Liver (tissue), 9 donors: ENCODE measurements around the gene ZNF189. TPM values are rescaled to one million over a fixed set of nuclear protein-coding genes. Genes with fewer than 3 reads are reported as not detected.
A peak's percentile ranks its signal among the peaks of the same experiment; 100 is the strongest.

Experiments used
- DNase-seq: peaks from one replicate; pipeline ENCODE4 v3.0.0-alpha.2; 2017; ENCODE audit warnings: low spot score
- H3K27ac ChIP-seq, 2 donors: one replicate each; pipeline ENCODE4 v1.7.0; 2013; ENCODE audit warnings: inconsistent platforms in 2 of 2, low read length in 2 of 2, control low read depth in 1 of 2, low read depth in 1 of 2, mild to moderate bottlenecking in 1 of 2
- H3K27me3 ChIP-seq, 4 donors: one replicate each; pipeline versions ENCODE4 v1.6.1 to v1.7.0; 2013; ENCODE audit warnings: low read length in 3 of 4, inconsistent platforms in 1 of 4, mild to moderate bottlenecking in 1 of 4, moderate library complexity in 1 of 4; ENCODE audit not compliant: control insufficient read depth in 4 of 4, insufficient read depth in 4 of 4
- H3K36me3 ChIP-seq, 4 donors: one replicate each; pipeline versions ENCODE4 v1.6.1 to v1.7.0; 2013; ENCODE audit warnings: low read length in 3 of 4, mild to moderate bottlenecking in 3 of 4, low read depth in 1 of 4, moderate library complexity in 1 of 4; ENCODE audit not compliant: control insufficient read depth in 4 of 4, insufficient read depth in 3 of 4
- H3K4me1 ChIP-seq, 4 donors: one replicate each; pipeline versions ENCODE4 v1.6.1 to v1.7.0; 2013; ENCODE audit warnings: low read length in 3 of 4, mild to moderate bottlenecking in 3 of 4, moderate library complexity in 1 of 4; ENCODE audit not compliant: control insufficient read depth in 4 of 4, insufficient read depth in 4 of 4
- H3K4me3 ChIP-seq, 3 donors: one replicate each; pipeline versions ENCODE4 v1.6.1 to v1.7.0; 2013; ENCODE audit warnings: low read length in 3 of 3, control low read depth in 1 of 3, low read depth in 1 of 3, mild to moderate bottlenecking in 1 of 3
- H3K9ac ChIP-seq, 2 donors: one replicate each; pipeline ENCODE4 v1.7.0; 2013; ENCODE audit warnings: low read length in 2 of 2, mild to moderate bottlenecking in 2 of 2, moderate library complexity in 2 of 2, control low read depth in 1 of 2, low read depth in 1 of 2
- H3K9me3 ChIP-seq, 4 donors: one replicate each; pipeline versions ENCODE4 v1.6.1 to v1.7.0; 2013; ENCODE audit warnings: low read length in 3 of 4; ENCODE audit not compliant: control insufficient read depth in 4 of 4
- ATF3 ChIP-seq: IDR thresholded peaks from 2 replicates; pipeline ENCODE4 v1.6.1; 2016; ENCODE audit warnings: antibody characterized with exemption
- EGR1 ChIP-seq, 2 donors: IDR thresholded peaks; 2 replicates each; pipeline ENCODE4 v1.6.1; 2016 to 2018; ENCODE audit warnings: antibody characterized with exemption in 2 of 2, low read depth in 2 of 2
- FOXA1 ChIP-seq: IDR thresholded peaks from 2 replicates; pipeline ENCODE4 v1.6.1; 2016; ENCODE audit warnings: antibody characterized with exemption
- FOXA2 ChIP-seq: IDR thresholded peaks from 2 replicates; pipeline ENCODE4 v1.6.1; 2016; ENCODE audit warnings: antibody characterized with exemption
- GABPA ChIP-seq, 2 donors: IDR thresholded peaks in 1 of 2; conservative IDR thresholded peaks in 1 of 2; 2 replicates each; pipeline ENCODE4 v1.6.1; 2016; ENCODE audit warnings: antibody characterized with exemption in 2 of 2, mild to moderate bottlenecking in 1 of 2, moderate library complexity in 1 of 2
- HNF4A ChIP-seq, 2 donors: conservative IDR thresholded peaks; 2 replicates each; pipeline ENCODE4 v1.6.1; 2016; ENCODE audit warnings: antibody characterized with exemption in 2 of 2, mild to moderate bottlenecking in 2 of 2
- HNF4G ChIP-seq: IDR thresholded peaks from 2 replicates; pipeline ENCODE4 v1.6.1; 2016; ENCODE audit warnings: antibody characterized with exemption
- JUND ChIP-seq, 2 donors: IDR thresholded peaks; 2 replicates each; pipeline ENCODE4 v1.6.1; 2016; ENCODE audit warnings: antibody characterized with exemption in 2 of 2
- NR2F2 ChIP-seq: IDR thresholded peaks from 2 replicates; pipeline ENCODE4 v1.6.1; 2016; ENCODE audit warnings: antibody characterized with exemption
- RAD21 ChIP-seq, 2 donors: IDR thresholded peaks; 2 replicates each; pipeline ENCODE4 v1.6.1; 2016; ENCODE audit warnings: antibody characterized with exemption in 2 of 2, mild to moderate bottlenecking in 2 of 2
- REST ChIP-seq: IDR thresholded peaks from 2 replicates; pipeline ENCODE4 v1.6.1; 2016; ENCODE audit warnings: antibody characterized with exemption, mild to moderate bottlenecking
- RXRA ChIP-seq, 2 donors: IDR thresholded peaks; 2 replicates each; pipeline ENCODE4 v1.6.1; 2017 to 2018; ENCODE audit warnings: antibody characterized with exemption in 2 of 2, mild to moderate bottlenecking in 1 of 2
- SP1 ChIP-seq: IDR thresholded peaks from 2 replicates; pipeline ENCODE4 v1.6.1; 2018; ENCODE audit warnings: antibody characterized with exemption, mild to moderate bottlenecking
- TAF1 ChIP-seq: conservative IDR thresholded peaks from 2 replicates; pipeline ENCODE4 v1.6.1; 2016; ENCODE audit warnings: antibody characterized with exemption, mild to moderate bottlenecking
- YY1 ChIP-seq: IDR thresholded peaks from 2 replicates; pipeline ENCODE4 v1.6.1; 2016; ENCODE audit warnings: antibody characterized with exemption, mild to moderate bottlenecking
- WGBS: extraction: QIAGEN DNeasy Blood & Tissue Kit; methylation state at CpG from one replicate; pipeline ENCODE4 v1.1.7; 2013; 5-methylcytosine and 5-hydroxymethylcytosine counted together
- polyA plus RNA-seq, 2 donors: library from polyadenylated mRNA; stranded (reverse) in 1 of 2; unstranded in 1 of 2; fragments of 200-250 nt in 1 of 2; fragments of >200 nt in 1 of 2; fragmentation: Nextera tagmentation in 1 of 2; extraction: Ambion mirVana in 1 of 2; gene quantifications; one replicate each; pipeline versions ENCODE4 v1.2.1 to v1.2.3, GENCODE V29; 2013 to 2015
- total RNA-seq, 2 donors: library from RNA; depleted of rRNA; stranded (reverse); fragments of >200 nt; gene quantifications; one replicate each; pipeline ENCODE4 v1.2.3, GENCODE V29; 2014
- TF ChIP-seq, protein P1 (sequence below): IDR thresholded peaks from 2 replicates; pipeline ENCODE4 v1.6.1; 2016; ENCODE audit warnings: antibody characterized with exemption
- TF ChIP-seq, protein P2 (sequence below): fragments of 150-350 bp; IDR thresholded peaks from 2 replicates; pipeline ENCODE4 v1.5.1; 2017; ENCODE audit warnings: improper control_type of control experiment, low read depth, low read length; ENCODE audit not compliant: missing input control
- TF ChIP-seq, protein P3 (sequence below): IDR thresholded peaks from 2 replicates; pipeline ENCODE4 v1.6.1; 2016; ENCODE audit warnings: antibody characterized with exemption
- donor health status: healthy.
- donor health status: healthy.
- donor health status: healthy.
- donor health status: healthy.
- donor health status: healthy.

Gene ZNF189
- total and polyA plus RNA-seq, 4 donors: 4.4 to 16.1 (median 8.3) TPM

- H3K4me1 ChIP-seq: peaks cover 0 to 40% (median 9%) of the 10 kb centered on the region in 4 donors
- WGBS: 48% methylated on average over 3 of the region's 3 CpGs
- peak overlapping the region; percentile 91 to 94 for H3K27ac ChIP-seq
- no peak overlapping the region for H3K4me3 ChIP-seq
- no peaks in the 10 kb centered on the region for H3K27me3 ChIP-seq
- H3K36me3 ChIP-seq: peaks cover 0 to 2% (median 0%) of the 10 kb centered on the region in 4 donors
- DNase-seq: no peak
- peak overlapping the region in 1 of 2 donors; percentile 49 for H3K9ac ChIP-seq
- no peaks in the 10 kb centered on the region for H3K9me3 ChIP-seq
- TF ChIP-seq RXRA (IDR thresholded peaks at IDR 0.05): no peak
- no peak for TF ChIP-seq SP1
- no peak for TF ChIP-seq REST
- no peak for TF ChIP-seq NR2F2
- no peak for TF ChIP-seq FOXA2
- no peak for TF ChIP-seq RAD21 (IDR thresholded peaks at IDR 0.05)
- no peak for TF ChIP-seq FOXA1
- no peak for TF ChIP-seq EGR1 (IDR thresholded peaks at IDR 0.05; ENCODE audit: low read depth in 2 of 2)
- no peak for TF ChIP-seq YY1
- TF ChIP-seq, protein P1, sequence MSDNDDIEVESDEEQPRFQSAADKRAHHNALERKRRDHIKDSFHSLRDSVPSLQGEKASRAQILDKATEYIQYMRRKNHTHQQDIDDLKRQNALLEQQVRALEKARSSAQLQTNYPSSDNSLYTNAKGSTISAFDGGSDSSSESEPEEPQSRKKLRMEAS: no peak
- no peak for TF ChIP-seq TAF1
- TF ChIP-seq, protein P2, sequence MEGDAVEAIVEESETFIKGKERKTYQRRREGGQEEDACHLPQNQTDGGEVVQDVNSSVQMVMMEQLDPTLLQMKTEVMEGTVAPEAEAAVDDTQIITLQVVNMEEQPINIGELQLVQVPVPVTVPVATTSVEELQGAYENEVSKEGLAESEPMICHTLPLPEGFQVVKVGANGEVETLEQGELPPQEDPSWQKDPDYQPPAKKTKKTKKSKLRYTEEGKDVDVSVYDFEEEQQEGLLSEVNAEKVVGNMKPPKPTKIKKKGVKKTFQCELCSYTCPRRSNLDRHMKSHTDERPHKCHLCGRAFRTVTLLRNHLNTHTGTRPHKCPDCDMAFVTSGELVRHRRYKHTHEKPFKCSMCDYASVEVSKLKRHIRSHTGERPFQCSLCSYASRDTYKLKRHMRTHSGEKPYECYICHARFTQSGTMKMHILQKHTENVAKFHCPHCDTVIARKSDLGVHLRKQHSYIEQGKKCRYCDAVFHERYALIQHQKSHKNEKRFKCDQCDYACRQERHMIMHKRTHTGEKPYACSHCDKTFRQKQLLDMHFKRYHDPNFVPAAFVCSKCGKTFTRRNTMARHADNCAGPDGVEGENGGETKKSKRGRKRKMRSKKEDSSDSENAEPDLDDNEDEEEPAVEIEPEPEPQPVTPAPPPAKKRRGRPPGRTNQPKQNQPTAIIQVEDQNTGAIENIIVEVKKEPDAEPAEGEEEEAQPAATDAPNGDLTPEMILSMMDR: no peak
- TF ChIP-seq HNF4A (conservative IDR thresholded peaks at IDR 0.05): no peak
These were observed 39.9 kb downstream of the ZNF189 start for GRCh38 chr9:101438523-101438922.

DNA sequence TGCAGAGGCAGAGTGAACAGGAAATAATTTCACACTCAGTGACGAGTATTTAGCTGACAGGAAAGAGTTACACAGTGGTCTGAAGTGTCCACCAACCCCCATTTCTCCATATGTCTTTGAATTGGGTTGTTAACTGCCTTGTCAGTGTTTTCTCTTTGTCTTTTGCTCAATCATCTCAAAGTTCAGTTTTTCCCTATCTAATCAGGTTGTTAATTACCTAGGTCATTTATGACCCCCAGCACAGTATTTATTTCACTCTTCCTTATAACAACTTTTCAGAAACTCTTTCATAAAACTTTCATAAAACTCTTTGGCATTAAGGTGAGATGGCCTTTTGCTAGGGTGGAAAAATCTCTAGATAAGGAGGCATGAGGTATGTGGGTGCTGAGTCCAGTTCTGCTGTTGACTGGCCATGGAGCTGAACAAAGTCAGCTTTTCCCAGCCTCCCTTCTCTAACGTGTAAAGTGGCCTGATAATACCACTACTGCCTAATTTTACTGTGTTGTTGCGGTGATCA, 42.1 kb downstream of the ZNF189 start:
- Histone ChIP-seq H3K4me3 (peak overlapping the region; percentile 12 to 57 (median 52)), H3K4me1 (peaks cover 4 to 62% (median 23%) of the 10 kb centered on the region in 4 donors), H3K27me3 (no peaks in the 10 kb centered on the region), H3K9ac (peak overlapping the region; percentile 61 to 71), H3K27ac (peak overlapping the region; percentile 91 to 94), H3K9me3 (no peaks in the 10 kb centered on the region), H3K36me3 (no peaks in the 10 kb centered on the region)
- DNase-seq: no peak
- WGBS: 24% methylated on average over 3 of the region's 3 CpGs
- TF ChIP-seq GABPA (IDR thresholded peaks at IDR 0.05 in 1 of 2, conservative IDR thresholded peaks at IDR 0.05 in 1 of 2) (no peak), JUND (IDR thresholded peaks at IDR 0.05) (peak in 1 of 2 donors; percentile 45), NR2F2 (no peak), EGR1 (IDR thresholded peaks at IDR 0.05; ENCODE audit: low read depth in 2 of 2) (peak in 1 of 2 donors; percentile 17), HNF4A (conservative IDR thresholded peaks at IDR 0.05) (peak; percentile 79 to 83), FOXA1 (no peak), YY1 (peak; percentile 52), TAF1 (peak; percentile 39), SP1 (peak; percentile 82), RAD21 (IDR thresholded peaks at IDR 0.05) (peak in 1 of 2 donors; percentile 4), ATF3 (no peak), FOXA2 (peak; percentile 17), HNF4G (peak; percentile 34)
- TF ChIP-seq, protein P2: no peak
- TF ChIP-seq, protein P3, sequence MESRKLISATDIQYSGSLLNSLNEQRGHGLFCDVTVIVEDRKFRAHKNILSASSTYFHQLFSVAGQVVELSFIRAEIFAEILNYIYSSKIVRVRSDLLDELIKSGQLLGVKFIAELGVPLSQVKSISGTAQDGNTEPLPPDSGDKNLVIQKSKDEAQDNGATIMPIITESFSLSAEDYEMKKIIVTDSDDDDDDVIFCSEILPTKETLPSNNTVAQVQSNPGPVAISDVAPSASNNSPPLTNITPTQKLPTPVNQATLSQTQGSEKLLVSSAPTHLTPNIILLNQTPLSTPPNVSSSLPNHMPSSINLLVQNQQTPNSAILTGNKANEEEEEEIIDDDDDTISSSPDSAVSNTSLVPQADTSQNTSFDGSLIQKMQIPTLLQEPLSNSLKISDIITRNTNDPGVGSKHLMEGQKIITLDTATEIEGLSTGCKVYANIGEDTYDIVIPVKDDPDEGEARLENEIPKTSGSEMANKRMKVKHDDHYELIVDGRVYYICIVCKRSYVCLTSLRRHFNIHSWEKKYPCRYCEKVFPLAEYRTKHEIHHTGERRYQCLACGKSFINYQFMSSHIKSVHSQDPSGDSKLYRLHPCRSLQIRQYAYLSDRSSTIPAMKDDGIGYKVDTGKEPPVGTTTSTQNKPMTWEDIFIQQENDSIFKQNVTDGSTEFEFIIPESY: peak; percentile 39
- TF ChIP-seq, protein P1: peak; percentile 16
